NCI-H1105 (cell line): ENCODE measurements around the gene RFXAP.

Experiments
- DNase-seq: peaks from one replicate; lab custom pipeline; 2025; lab: John Stamatoyannopoulos, UW

Gene RFXAP

GRCh38 chr13:36817996-36818803 is 822 bp upstream of the RFXAP start:
- DNase-seq: no peak

- DNase-seq: no peak
Measured at GRCh38 chr13:36819739-36820090, 693 bp downstream of the RFXAP start.

- no peak for DNase-seq
Measured at GRCh38 chr13:36820222-36820621, 1.2 kb downstream of the RFXAP start.

- DNase-seq: no peak
Measured at GRCh38 chr13:36822785-36823184, 3.8 kb downstream of the RFXAP start.

- no peak for DNase-seq
Measured at GRCh38 chr13:36829753-36830152, 10.7 kb downstream of the RFXAP start.

GRCh38 chr13:36831291-36831690 is 12.3 kb downstream of the RFXAP start:
- no peak for DNase-seq

GRCh38 chr13:36834299-36834698 is 15.3 kb downstream of the RFXAP start:
- DNase-seq: no peak

- DNase-seq: no peak
Measured at GRCh38 chr13:36837354-36838092, 18.5 kb downstream of the RFXAP start.

- DNase-seq: no peak
Measured at GRCh38 chr13:36839281-36839680, 20.3 kb downstream of the RFXAP start.

GRCh38 chr13:36839981-36840380 is 21.0 kb downstream of the RFXAP start:
- DNase-seq: peak; percentile 38

GRCh38 chr13:36840718-36841250 is 21.8 kb downstream of the RFXAP start:
- no peak for DNase-seq

GRCh38 chr13:36841391-36841790 is 22.4 kb downstream of the RFXAP start:
- no peak for DNase-seq

GRCh38 chr13:36847606-36848005 is 28.6 kb downstream of the RFXAP start:
- no peak for DNase-seq

- no peak for DNase-seq
Measured at GRCh38 chr13:36848199-36848982, 29.4 kb downstream of the RFXAP start.

GRCh38 chr13:36850790-36851438 is 31.9 kb downstream of the RFXAP start:
- DNase-seq: no peak

GRCh38 chr13:36857253-36857652 is 38.2 kb downstream of the RFXAP start:
- DNase-seq: no peak

GRCh38 chr13:36858290-36858689 is 39.3 kb downstream of the RFXAP start:
- DNase-seq: peak; percentile 33

- DNase-seq: no peak
Measured at GRCh38 chr13:36859259-36859658, 40.2 kb downstream of the RFXAP start.

- no peak for DNase-seq
Measured at GRCh38 chr13:36862002-36862685, 43.1 kb downstream of the RFXAP start.

- no peak for DNase-seq
Measured at GRCh38 chr13:36862722-36863121, 43.7 kb downstream of the RFXAP start.

GRCh38 chr13:36865265-36865664 is 46.2 kb downstream of the RFXAP start:
- no peak for DNase-seq
